ENCODE data around the gene RAB35. TPM values are rescaled to one million over a fixed set of nuclear protein-coding genes. Genes with fewer than 3 reads are reported as not detected.

RAB35 gene
- total RNA-seq, 2 experiments from 2014 or later: 58.4 to 63.2 TPM

GRCh38 chr12:120118321-120119061 is 1.9 kb upstream of the RAB35 start:
- DNase-seq (no peak), ATAC-seq (no peak)
- intact Hi-C loops (cut with DNase I, micrococcal nuclease): loop anchor here (1.0 to 5.0 kb wide), 5 partner anchors 31 to 1741 kb away; partner anchors contain the start of genes PXN (in 1 of the 2), RNU4-1 (in 1 of the 2), RNU4-2 (in 1 of the 2) and SUDS3 (in 1 of the 2)
- H3K9me3 Mint-ChIP-seq (ENCODE audit: low read depth): no peaks in the 10 kb centered on the region
- CTCF ChIA-PET: interaction anchor here (0.5 to 2.3 kb wide), 8 partner anchors 8 to 110 kb away, joined by 3 to 14 read pairs (median 4); partner anchors contain the start of gene RPLP0
- H3K4me1 Mint-ChIP-seq: peaks cover 74% of the 10 kb centered on the region
- peak overlapping the region; percentile 87 for H3K27ac Mint-ChIP-seq
- H3K4me3 Mint-ChIP-seq: peak overlapping the region; percentile 85
- no peaks in the 10 kb centered on the region for H3K27me3 Mint-ChIP-seq
- POLR2A ChIA-PET: interaction anchor here (1.0 to 7.4 kb wide), 8 partner anchors 11 to 173 kb away, joined by 3 to 88 read pairs (median 18); partner anchors contain the start of genes RNU4-1, RNU4-2 and RPLP0
- peaks cover 25% of the 10 kb centered on the region for H3K36me3 Mint-ChIP-seq (ENCODE audit: low read depth)

DNA sequence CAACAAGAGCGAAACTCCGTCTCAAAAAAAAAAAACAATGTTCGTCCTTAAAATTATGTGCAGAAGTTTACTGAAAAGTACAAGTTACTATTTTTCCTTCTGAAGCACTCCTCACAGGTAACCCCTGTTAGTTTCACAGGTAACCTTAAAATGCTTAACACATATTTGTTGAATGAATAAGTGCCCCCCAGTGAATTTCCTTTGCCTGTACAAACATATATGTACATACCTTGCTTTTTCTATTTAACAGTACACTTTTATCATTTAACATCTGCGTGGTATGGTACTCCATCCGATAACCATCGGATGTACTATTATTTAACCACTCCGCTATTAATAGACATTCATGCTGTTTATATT is 1.4 kb upstream of the RAB35 start:
- Mint-ChIP-seq H3K36me3 (ENCODE audit: low read depth) (peaks cover 28% of the 10 kb centered on the region), H3K27me3 (no peaks in the 10 kb centered on the region), H3K9me3 (ENCODE audit: low read depth) (no peaks in the 10 kb centered on the region), H3K4me1 (peaks cover 72% of the 10 kb centered on the region), H3K27ac (peak overlapping the region; percentile 87), H3K4me3 (peak overlapping the region; percentile 85)
- DNase-seq: no peak
- CTCF ChIA-PET: interaction anchor here (0.6 to 2.3 kb wide), 9 partner anchors 8 to 395 kb away, joined by 3 to 14 read pairs (median 4); partner anchors contain the start of gene RPLP0
- ATAC-seq: no peak
- intact Hi-C loops (cut with DNase I, micrococcal nuclease): loop anchor here (2.0 to 5.0 kb wide), 7 partner anchors 83 to 1741 kb away; partner anchors contain the start of genes RNU4-1 (in 2 of the 2), BICDL1 (in 1 of the 2), PXN (in 1 of the 2) and RNU4-2 (in 1 of the 2)
- POLR2A ChIA-PET: interaction anchor here (0.7 to 7.4 kb wide), 10 partner anchors 12 to 175 kb away, joined by 3 to 88 read pairs (median 12); partner anchors contain the start of genes BICDL1, RNU4-1, RNU4-2 and RPLP0

DNA sequence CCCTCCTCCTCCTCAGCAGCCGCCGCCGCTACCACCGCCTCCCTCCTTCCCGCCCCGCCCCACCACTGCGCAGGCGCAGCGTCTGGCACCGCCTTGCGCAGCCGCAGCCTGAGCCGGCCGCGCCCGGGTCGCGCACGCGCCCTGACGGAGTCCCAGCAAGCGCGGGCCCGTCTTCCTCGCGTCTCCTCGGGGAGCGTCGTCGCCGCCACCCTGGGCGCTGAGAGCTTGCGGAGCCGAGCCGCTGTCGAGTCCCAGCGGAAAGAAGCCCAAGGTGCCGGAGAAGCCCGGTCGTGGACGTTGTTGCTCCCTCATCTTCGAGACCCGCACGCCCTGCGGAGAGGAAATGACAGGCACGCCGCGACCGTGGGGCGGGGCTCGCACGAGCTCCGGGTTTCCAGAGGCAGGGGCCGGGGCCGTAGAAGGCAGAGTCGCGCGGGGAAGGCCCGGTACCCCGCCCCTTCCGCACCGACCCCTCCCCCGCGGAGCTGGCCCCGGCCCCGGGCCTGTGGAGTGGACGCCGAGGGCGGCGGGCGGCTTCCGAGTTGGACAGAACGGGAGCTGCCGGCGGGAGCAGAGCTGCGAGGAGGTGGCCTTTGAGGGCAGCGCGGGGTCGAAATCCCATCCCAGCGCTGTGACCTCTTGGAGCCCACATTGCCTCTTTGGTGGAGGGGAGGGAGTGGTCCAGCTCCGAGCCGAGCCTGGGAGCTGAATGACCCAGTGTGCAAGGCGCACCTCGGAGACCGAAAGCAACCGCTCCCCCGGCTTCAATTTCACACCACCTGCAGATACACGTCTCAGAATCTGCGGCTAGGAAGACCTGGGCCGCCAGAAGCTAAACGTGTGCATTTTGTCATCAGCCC is 469 bp upstream of the RAB35 start:
- H3K4me1 Mint-ChIP-seq: peaks cover 77% of the 10 kb centered on the region
- intact Hi-C loops (cut with DNase I, micrococcal nuclease): loop anchor here (1.0 to 5.0 kb wide), 12 partner anchors 30 to 1740 kb away; partner anchors contain the start of genes RNU4-1 (in 2 of the 2), RPLP0 (in 2 of the 2), BICDL1 (in 1 of the 2) and CIT (in 1 of the 2)
- ATAC-seq (peak; percentile 68), DNase-seq (peak; percentile 99)
- POLR2A ChIA-PET: interaction anchor here (0.6 to 7.4 kb wide), 13 partner anchors 9 to 176 kb away, joined by 3 to 88 read pairs (median 6); partner anchors contain the start of genes BICDL1, RNU4-1, RNU4-2 and RPLP0
- peaks cover 34% of the 10 kb centered on the region for H3K36me3 Mint-ChIP-seq (ENCODE audit: low read depth)
- peak overlapping the region; percentile 87 for H3K27ac Mint-ChIP-seq
- peak overlapping the region; percentile 85 for H3K4me3 Mint-ChIP-seq
- no peaks in the 10 kb centered on the region for H3K9me3 Mint-ChIP-seq (ENCODE audit: low read depth)
- CTCF ChIA-PET: interaction anchor here (0.6 to 2.3 kb wide), 10 partner anchors 9 to 394 kb away, joined by 3 to 14 read pairs (median 3); partner anchors contain the start of gene RPLP0
- no peaks in the 10 kb centered on the region for H3K27me3 Mint-ChIP-seq

GRCh38 chr12:120115692-120116440 is 687 bp downstream of the RAB35 start:
- ChIA-PET CTCF (interaction anchor here (0.6 to 1.3 kb wide), 3 partner anchors 15 to 127 kb away, joined by 3 read pairs; partner anchors contain the start of gene BICDL1), POLR2A (interaction anchor here (1.0 to 4.6 kb wide), 5 partner anchors 10 to 175 kb away, joined by 3 to 49 read pairs (median 7); partner anchors contain the start of genes BICDL1 and RNU4-2)
- DNase-seq: peak; percentile 69
- no peak for ATAC-seq
- no peaks in the 10 kb centered on the region for H3K27me3 Mint-ChIP-seq
- peaks cover 34% of the 10 kb centered on the region for H3K36me3 Mint-ChIP-seq (ENCODE audit: low read depth)
- H3K4me1 Mint-ChIP-seq: peaks cover 74% of the 10 kb centered on the region
- H3K4me3 Mint-ChIP-seq: peak overlapping the region; percentile 92
- intact Hi-C loops (cut with DNase I, micrococcal nuclease): loop anchor here (1.0 to 5.0 kb wide), 12 partner anchors 29 to 1739 kb away; partner anchors contain the start of genes RNU4-1 (in 2 of the 2), RPLP0 (in 2 of the 2), BICDL1 (in 1 of the 2) and CIT (in 1 of the 2)
- no peaks in the 10 kb centered on the region for H3K9me3 Mint-ChIP-seq (ENCODE audit: low read depth)
- peak overlapping the region; percentile 95 for H3K27ac Mint-ChIP-seq

GRCh38 chr12:120115066-120115465 is 1.5 kb downstream of the RAB35 start:
- Mint-ChIP-seq H3K4me1 (peaks cover 73% of the 10 kb centered on the region), H3K4me3 (peak overlapping the region; percentile 92), H3K27ac (peak overlapping the region; percentile 95), H3K36me3 (ENCODE audit: low read depth) (peaks cover 34% of the 10 kb centered on the region), H3K9me3 (ENCODE audit: low read depth) (no peaks in the 10 kb centered on the region), H3K27me3 (no peaks in the 10 kb centered on the region)
- intact Hi-C loops (cut with DNase I, micrococcal nuclease): loop anchor here (5.0 kb wide), 2 partner anchors 177 to 1738 kb away; partner anchors contain the start of genes RNU4-1 (in 1 of the 2), RNU4-2 (in 1 of the 2) and SUDS3 (in 1 of the 2)
- DNase-seq (no peak), ATAC-seq (no peak)
- ChIA-PET CTCF (interaction anchor here (1.3 kb wide), 1 partner anchor 15 kb away, joined by 3 read pairs; no protein-coding TSS in a partner anchor), POLR2A (interaction anchor here (0.8 to 1.6 kb wide), 5 partner anchors 11 to 176 kb away, joined by 3 to 8 read pairs (median 4); partner anchors contain the start of genes BICDL1, RNU4-2 and RPLP0)

GRCh38 chr12:120110550-120111501 is 5.7 kb downstream of the RAB35 start:
- peak overlapping the region; percentile 82 for H3K27ac Mint-ChIP-seq
- peaks cover 37% of the 10 kb centered on the region for H3K36me3 Mint-ChIP-seq (ENCODE audit: low read depth)
- H3K4me1 Mint-ChIP-seq: peaks cover 59% of the 10 kb centered on the region
- DNase-seq: peak; percentile 69
- no peaks in the 10 kb centered on the region for H3K9me3 Mint-ChIP-seq (ENCODE audit: low read depth)
- no peaks in the 10 kb centered on the region for H3K27me3 Mint-ChIP-seq
- ChIA-PET POLR2A (no interaction called here), CTCF (interaction anchor here (0.6 to 1.4 kb wide), 2 partner anchors 9 to 61 kb away, joined by 3 to 7 read pairs; no protein-coding TSS in a partner anchor)
- peak overlapping the region; percentile 57 for H3K4me3 Mint-ChIP-seq
- intact Hi-C loops (cut with DNase I, micrococcal nuclease): no loop called here
- ATAC-seq: peak; percentile 91

DNA sequence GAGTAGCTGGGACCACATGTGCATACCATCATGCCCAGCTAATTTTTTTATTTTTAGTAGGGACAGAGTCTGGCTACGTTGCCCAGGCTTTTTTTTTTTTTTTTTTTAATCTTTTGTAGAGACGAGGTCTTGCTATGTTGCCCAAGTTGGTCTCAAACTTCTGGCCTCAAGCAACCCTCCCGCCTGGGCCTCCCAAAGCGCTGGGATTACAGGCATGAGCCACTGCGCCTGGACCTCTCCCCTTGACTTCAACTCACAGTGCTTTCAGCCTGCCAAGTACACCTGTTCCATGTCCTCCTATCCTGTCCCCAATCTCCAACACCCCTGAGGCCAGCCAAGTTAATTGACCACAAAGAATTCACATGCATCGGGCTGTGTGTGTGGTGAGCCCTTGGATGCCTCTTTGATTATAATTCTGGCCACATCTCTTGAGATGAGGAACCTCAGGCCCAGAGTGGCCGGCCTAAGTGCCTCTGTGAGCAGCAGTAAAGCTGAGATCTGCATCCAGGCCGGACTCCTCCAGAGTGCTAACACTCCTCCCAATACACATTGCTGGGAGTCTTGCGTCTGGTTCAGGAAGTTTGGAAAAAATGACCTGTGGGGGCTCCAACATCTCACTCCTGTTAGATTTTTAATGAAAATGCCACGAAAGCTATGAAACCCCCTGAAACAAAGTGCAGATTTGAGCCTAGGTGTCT is 6.8 kb downstream of the RAB35 start:
- Mint-ChIP-seq H3K27me3 (no peaks in the 10 kb centered on the region), H3K9me3 (ENCODE audit: low read depth) (no peaks in the 10 kb centered on the region), H3K4me1 (peaks cover 50% of the 10 kb centered on the region), H3K4me3 (no peak overlapping the region), H3K27ac (peak overlapping the region; percentile 60), H3K36me3 (ENCODE audit: low read depth) (peaks cover 38% of the 10 kb centered on the region)
- DNase-seq (no peak), ATAC-seq (no peak)
- intact Hi-C loops (cut with DNase I, micrococcal nuclease): no loop called here
- ChIA-PET POLR2A (interaction anchor here (0.6 kb wide), 2 partner anchors 10 kb away, joined by 3 read pairs; no protein-coding TSS in a partner anchor), CTCF (interaction anchor here (1.4 kb wide), 1 partner anchor 10 kb away, joined by 7 read pairs; no protein-coding TSS in a partner anchor)

GRCh38 chr12:120106151-120106550 is 10.4 kb downstream of the RAB35 start:
- Mint-ChIP-seq H3K27ac (no peak overlapping the region), H3K4me1 (peaks cover 38% of the 10 kb centered on the region), H3K36me3 (ENCODE audit: low read depth) (peaks cover 36% of the 10 kb centered on the region), H3K9me3 (ENCODE audit: low read depth) (no peaks in the 10 kb centered on the region), H3K27me3 (no peaks in the 10 kb centered on the region), H3K4me3 (no peak overlapping the region)
- CTCF ChIA-PET: no interaction called here
- no peak for DNase-seq
- POLR2A ChIA-PET: no interaction called here
- intact Hi-C loops (cut with DNase I, micrococcal nuclease): no loop called here
- no peak for ATAC-seq

- peaks cover 21% of the 10 kb centered on the region for H3K4me1 Mint-ChIP-seq
- no peak overlapping the region for H3K27ac Mint-ChIP-seq
- peaks cover 39% of the 10 kb centered on the region for H3K36me3 Mint-ChIP-seq (ENCODE audit: low read depth)
- no peaks in the 10 kb centered on the region for H3K27me3 Mint-ChIP-seq
- H3K9me3 Mint-ChIP-seq (ENCODE audit: low read depth): no peaks in the 10 kb centered on the region
- DNase-seq: no peak
- ChIA-PET POLR2A (no interaction called here), CTCF (interaction anchor here (1.0 kb wide), 1 partner anchor 16 kb away, joined by 5 read pairs; no protein-coding TSS in a partner anchor)
- no peak overlapping the region for H3K4me3 Mint-ChIP-seq
- no peak for ATAC-seq
- intact Hi-C loops (cut with DNase I, micrococcal nuclease): no loop called here
These were observed 13.2 kb downstream of the RAB35 start for GRCh38 chr12:120103371-120103770.
